ENCODE measurements around the gene CENPX.

DNA sequence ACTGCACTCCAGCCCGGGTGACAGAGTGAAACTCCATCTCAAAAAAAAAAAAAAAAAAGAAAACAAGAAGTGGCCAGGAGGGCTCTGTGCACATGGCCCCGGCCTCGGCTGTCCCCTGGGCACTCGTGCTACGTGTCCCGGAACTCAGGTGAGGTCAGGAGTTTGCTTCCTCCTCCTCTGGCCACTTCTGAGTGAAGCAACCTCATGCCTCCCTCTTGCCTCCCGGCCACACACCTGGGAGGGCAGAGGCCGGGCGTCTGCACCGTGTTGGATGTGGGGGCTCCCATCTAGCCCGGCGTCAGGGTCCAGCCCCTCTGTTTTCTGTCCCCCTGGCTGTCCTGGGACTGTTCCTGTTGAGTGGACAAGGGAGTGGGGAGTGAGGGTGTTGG is 23.1 kb downstream of the CENPX start:
- no peak for TF ChIP-seq ZBTB40 (IDR thresholded peaks at IDR 0.05)
- TF ChIP-seq ZBTB40 (CRISPR knock-in tag; IDR thresholded peaks at IDR 0.05): no peak; the same call in 1 of the 2 replicates
- no peak for TF ChIP-seq ZFP1 (CRISPR knock-in tag; IDR thresholded peaks at IDR 0.05)
- TF ChIP-seq ZNF629 (CRISPR knock-in tag; conservative IDR thresholded peaks at IDR 0.05): no peak; the same call in 1 of the 2 replicates
- TF ChIP-seq, protein P1, sequence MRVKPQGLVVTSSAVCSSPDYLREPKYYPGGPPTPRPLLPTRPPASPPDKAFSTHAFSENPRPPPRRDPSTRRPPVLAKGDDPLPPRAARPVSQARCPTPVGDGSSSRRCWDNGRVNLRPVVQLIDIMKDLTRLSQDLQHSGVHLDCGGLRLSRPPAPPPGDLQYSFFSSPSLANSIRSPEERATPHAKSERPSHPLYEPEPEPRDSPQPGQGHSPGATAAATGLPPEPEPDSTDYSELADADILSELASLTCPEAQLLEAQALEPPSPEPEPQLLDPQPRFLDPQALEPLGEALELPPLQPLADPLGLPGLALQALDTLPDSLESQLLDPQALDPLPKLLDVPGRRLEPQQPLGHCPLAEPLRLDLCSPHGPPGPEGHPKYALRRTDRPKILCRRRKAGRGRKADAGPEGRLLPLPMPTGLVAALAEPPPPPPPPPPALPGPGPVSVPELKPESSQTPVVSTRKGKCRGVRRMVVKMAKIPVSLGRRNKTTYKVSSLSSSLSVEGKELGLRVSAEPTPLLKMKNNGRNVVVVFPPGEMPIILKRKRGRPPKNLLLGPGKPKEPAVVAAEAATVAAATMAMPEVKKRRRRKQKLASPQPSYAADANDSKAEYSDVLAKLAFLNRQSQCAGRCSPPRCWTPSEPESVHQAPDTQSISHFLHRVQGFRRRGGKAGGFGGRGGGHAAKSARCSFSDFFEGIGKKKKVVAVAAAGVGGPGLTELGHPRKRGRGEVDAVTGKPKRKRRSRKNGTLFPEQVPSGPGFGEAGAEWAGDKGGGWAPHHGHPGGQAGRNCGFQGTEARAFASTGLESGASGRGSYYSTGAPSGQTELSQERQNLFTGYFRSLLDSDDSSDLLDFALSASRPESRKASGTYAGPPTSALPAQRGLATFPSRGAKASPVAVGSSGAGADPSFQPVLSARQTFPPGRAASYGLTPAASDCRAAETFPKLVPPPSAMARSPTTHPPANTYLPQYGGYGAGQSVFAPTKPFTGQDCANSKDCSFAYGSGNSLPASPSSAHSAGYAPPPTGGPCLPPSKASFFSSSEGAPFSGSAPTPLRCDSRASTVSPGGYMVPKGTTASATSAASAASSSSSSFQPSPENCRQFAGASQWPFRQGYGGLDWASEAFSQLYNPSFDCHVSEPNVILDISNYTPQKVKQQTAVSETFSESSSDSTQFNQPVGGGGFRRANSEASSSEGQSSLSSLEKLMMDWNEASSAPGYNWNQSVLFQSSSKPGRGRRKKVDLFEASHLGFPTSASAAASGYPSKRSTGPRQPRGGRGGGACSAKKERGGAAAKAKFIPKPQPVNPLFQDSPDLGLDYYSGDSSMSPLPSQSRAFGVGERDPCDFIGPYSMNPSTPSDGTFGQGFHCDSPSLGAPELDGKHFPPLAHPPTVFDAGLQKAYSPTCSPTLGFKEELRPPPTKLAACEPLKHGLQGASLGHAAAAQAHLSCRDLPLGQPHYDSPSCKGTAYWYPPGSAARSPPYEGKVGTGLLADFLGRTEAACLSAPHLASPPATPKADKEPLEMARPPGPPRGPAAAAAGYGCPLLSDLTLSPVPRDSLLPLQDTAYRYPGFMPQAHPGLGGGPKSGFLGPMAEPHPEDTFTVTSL (CRISPR knock-in tag; IDR thresholded peaks at IDR 0.05; ENCODE audit: borderline replicate concordance): no peak; the same call in 1 of the 2 replicates
- no peak for TF ChIP-seq CTCF (CRISPR knock-in tag; IDR thresholded peaks at IDR 0.05)
- no peak for TF ChIP-seq ZNF142 (CRISPR knock-in tag; IDR thresholded peaks at IDR 0.05)
- TF ChIP-seq EP300 (IDR thresholded peaks at IDR 0.05; ENCODE audit: low read depth in 2 of 2, low read length in 2 of 2): no peak
- no peak for TF ChIP-seq EP300 (CRISPR knock-in tag; IDR thresholded peaks at IDR 0.05; ENCODE audit: borderline replicate concordance)
- TF ChIP-seq SMC3 (IDR thresholded peaks at IDR 0.05; ENCODE audit: low read length): no peak
- TF ChIP-seq CCDC6 (CRISPR knock-in tag; IDR thresholded peaks at IDR 0.05): no peak

Measured in HepG2 (cell line).